ENCODE results near the gene SPC24.

The SPC24 gene

GRCh38 chr19:11154683-11155047, 917 bp downstream of the SPC24 start:
- H3K4me1 ChIP-seq (ENCODE audit: control insufficient read depth, low read length), result peaks cover 17% of the 10 kb centered on the region

GRCh38 chr19:11152318-11153062, 3.1 kb downstream of the SPC24 start:
- no peak for TF ChIP-seq CTCF (IDR thresholded peaks at IDR 0.05; ENCODE audit: low read depth, low read length, poor library complexity, severe bottlenecking)
- no peak for TF ChIP-seq EZH2phosphoT487 (IDR thresholded peaks at IDR 0.05; ENCODE audit: borderline replicate concordance, low read length)
- H3K9me3 ChIP-seq (ENCODE audit: control insufficient read depth, insufficient read depth, low read length), result no peaks in the 10 kb centered on the region
- peaks cover 54% of the 10 kb centered on the region for H3K36me3 ChIP-seq (ENCODE audit: control insufficient read depth, low read length)
- no peaks in the 10 kb centered on the region for H3K27me3 ChIP-seq (ENCODE audit: control insufficient read depth, low read length)
- H4K20me1 ChIP-seq (ENCODE audit: control insufficient read depth, insufficient read depth, low read depth, low read length), result peaks cover 4% of the 10 kb centered on the region
- H3K4me2 ChIP-seq (ENCODE audit: low read length), result peak overlapping the region; percentile 16; the same call in 1 of the 2 replicates
- no peaks in the 10 kb centered on the region; the same call in 1 of the 2 replicates for H3F3A ChIP-seq (ENCODE audit: control insufficient read depth, insufficient read depth)
- H3K27ac ChIP-seq (ENCODE audit: low read depth, low read length), result no peak overlapping the region
- no peak overlapping the region for H3K4me3 ChIP-seq (ENCODE audit: low read length)
- peaks cover 62% of the 10 kb centered on the region for H3K79me2 ChIP-seq (ENCODE audit: control insufficient read depth, low read length)
- peaks cover 17% of the 10 kb centered on the region for H3K4me1 ChIP-seq (ENCODE audit: control insufficient read depth, low read length)
- H3K9me2 ChIP-seq (replicated peaks; ENCODE audit: control insufficient read depth, low read length), result no peaks in the 10 kb centered on the region

More at GRCh38 chr19:11154683-11155047, 917 bp downstream of the SPC24 start:
- H3K4me2 ChIP-seq (ENCODE audit: low read length), result peak overlapping the region; percentile 98
- H3K36me3 ChIP-seq (ENCODE audit: control insufficient read depth, low read length), result peaks cover 36% of the 10 kb centered on the region
- peaks cover 4% of the 10 kb centered on the region for H4K20me1 ChIP-seq (ENCODE audit: control insufficient read depth, insufficient read depth, low read depth, low read length)
- H3K9me2 ChIP-seq (replicated peaks; ENCODE audit: control insufficient read depth, low read length), result no peaks in the 10 kb centered on the region
- peak overlapping the region; percentile 66 for H3K27ac ChIP-seq (ENCODE audit: low read depth, low read length)
- TF ChIP-seq EZH2phosphoT487 (IDR thresholded peaks at IDR 0.05; ENCODE audit: borderline replicate concordance, low read length), result no peak
- TF ChIP-seq CTCF (IDR thresholded peaks at IDR 0.05; ENCODE audit: low read depth, low read length, poor library complexity, severe bottlenecking), result no peak
- no peaks in the 10 kb centered on the region for H3K27me3 ChIP-seq (ENCODE audit: control insufficient read depth, low read length)
- H3K79me2 ChIP-seq (ENCODE audit: control insufficient read depth, low read length), result peaks cover 52% of the 10 kb centered on the region
- H3K4me3 ChIP-seq (ENCODE audit: low read length), result peak overlapping the region; percentile 90
- H3K9me3 ChIP-seq (ENCODE audit: control insufficient read depth, insufficient read depth, low read length), result no peaks in the 10 kb centered on the region
- peaks cover under 1% of the 10 kb centered on the region; the same call in 1 of the 2 replicates for H3F3A ChIP-seq (ENCODE audit: control insufficient read depth, insufficient read depth)

GRCh38 chr19:11151181-11151580, 4.4 kb downstream of the SPC24 start:
- Histone ChIP-seq H3K4me2 (ENCODE audit: low read length) (no peak overlapping the region), H3K9me3 (ENCODE audit: control insufficient read depth, insufficient read depth, low read length) (no peaks in the 10 kb centered on the region), H4K20me1 (ENCODE audit: control insufficient read depth, insufficient read depth, low read depth, low read length) (peaks cover 4% of the 10 kb centered on the region), H3K79me2 (ENCODE audit: control insufficient read depth, low read length) (peaks cover 62% of the 10 kb centered on the region), H3F3A (ENCODE audit: control insufficient read depth, insufficient read depth) (no peaks in the 10 kb centered on the region), H3K4me1 (ENCODE audit: control insufficient read depth, low read length) (peaks cover 11% of the 10 kb centered on the region), H3K36me3 (ENCODE audit: control insufficient read depth, low read length) (peaks cover 61% of the 10 kb centered on the region), H3K4me3 (ENCODE audit: low read length) (no peak overlapping the region), H3K27me3 (ENCODE audit: control insufficient read depth, low read length) (no peaks in the 10 kb centered on the region), H3K9me2 (replicated peaks; ENCODE audit: control insufficient read depth, low read length) (no peaks in the 10 kb centered on the region), H3K27ac (ENCODE audit: low read depth, low read length) (no peak overlapping the region)
- TF ChIP-seq CTCF (IDR thresholded peaks at IDR 0.05; ENCODE audit: low read depth, low read length, poor library complexity, severe bottlenecking), result no peak
- no peak for TF ChIP-seq EZH2phosphoT487 (IDR thresholded peaks at IDR 0.05; ENCODE audit: borderline replicate concordance, low read length)
